ENCODE measurements around the gene MOCS1. TPM values are rescaled to one million over a fixed set of nuclear protein-coding genes. Genes with fewer than 3 reads are reported as not detected.

The MOCS1 gene
- total RNA-seq, 1 donor from 2014 or later = 0.20 TPM

GRCh38 chr6:39910164-39910563 is 24.1 kb downstream of the MOCS1 start:
- intact Hi-C loops (cut with micrococcal nuclease) = no loop called here
- ChIA-PET CTCF (no interaction called here), POLR2A (no interaction called here)
- Mint-ChIP-seq H3K27ac (no peak overlapping the region), H3K36me3 (ENCODE audit: low read depth) (no peaks in the 10 kb centered on the region), H3K27me3 (peaks cover 2% of the 10 kb centered on the region), H3K4me3 (no peak overlapping the region), H3K9me3 (no peaks in the 10 kb centered on the region), H3K4me1 (no peaks in the 10 kb centered on the region)
- ATAC-seq (ENCODE audit: low read depth) (no peak), DNase-seq (no peak)
- no peak for TF ChIP-seq CTCF (IDR thresholded peaks at IDR 0.05)

- intact Hi-C loops (cut with micrococcal nuclease) = no loop called here
- H3K27ac Mint-ChIP-seq = no peak overlapping the region
- H3K36me3 Mint-ChIP-seq (ENCODE audit: low read depth) = no peaks in the 10 kb centered on the region
- no peak overlapping the region for H3K4me3 Mint-ChIP-seq
- H3K9me3 Mint-ChIP-seq = no peaks in the 10 kb centered on the region
- DNase-seq (no peak), ATAC-seq (ENCODE audit: low read depth) (no peak)
- TF ChIP-seq CTCF (IDR thresholded peaks at IDR 0.05) = no peak
- peaks cover 2% of the 10 kb centered on the region for H3K27me3 Mint-ChIP-seq
- ChIA-PET POLR2A (no interaction called here), CTCF (no interaction called here)
- no peaks in the 10 kb centered on the region for H3K4me1 Mint-ChIP-seq
These were observed 24.6 kb downstream of the MOCS1 start for GRCh38 chr6:39909701-39910100.

GRCh38 chr6:39908838-39909583 is 25.3 kb downstream of the MOCS1 start:
- DNase-seq (no peak), ATAC-seq (ENCODE audit: low read depth) (no peak)
- Mint-ChIP-seq H3K4me1 (no peaks in the 10 kb centered on the region), H3K27me3 (no peaks in the 10 kb centered on the region), H3K27ac (no peak overlapping the region), H3K9me3 (no peaks in the 10 kb centered on the region), H3K4me3 (no peak overlapping the region), H3K36me3 (ENCODE audit: low read depth) (no peaks in the 10 kb centered on the region)
- intact Hi-C loops (cut with micrococcal nuclease) = no loop called here
- CTCF ChIA-PET = no interaction called here
- POLR2A ChIA-PET = no interaction called here
- no peak for TF ChIP-seq CTCF (IDR thresholded peaks at IDR 0.05)

- no peaks in the 10 kb centered on the region for H3K4me1 Mint-ChIP-seq
- H3K36me3 Mint-ChIP-seq (ENCODE audit: low read depth) = no peaks in the 10 kb centered on the region
- no peaks in the 10 kb centered on the region for H3K9me3 Mint-ChIP-seq
- no peak overlapping the region for H3K27ac Mint-ChIP-seq
- no peaks in the 10 kb centered on the region for H3K27me3 Mint-ChIP-seq
- ChIA-PET CTCF (no interaction called here), POLR2A (no interaction called here)
- TF ChIP-seq CTCF (IDR thresholded peaks at IDR 0.05) = no peak
- no peak for ATAC-seq (ENCODE audit: low read depth)
- H3K4me3 Mint-ChIP-seq = no peak overlapping the region
- intact Hi-C loops (cut with micrococcal nuclease) = no loop called here
- no peak for DNase-seq
These were observed 26.2 kb downstream of the MOCS1 start for GRCh38 chr6:39907871-39908575.

- ATAC-seq (ENCODE audit: low read depth) (no peak), DNase-seq (no peak)
- ChIA-PET POLR2A (no interaction called here), CTCF (no interaction called here)
- intact Hi-C loops (cut with micrococcal nuclease) = no loop called here
- no peaks in the 10 kb centered on the region for H3K27me3 Mint-ChIP-seq
- TF ChIP-seq CTCF (IDR thresholded peaks at IDR 0.05) = no peak
- no peaks in the 10 kb centered on the region for H3K9me3 Mint-ChIP-seq
- H3K4me3 Mint-ChIP-seq = no peak overlapping the region
- H3K36me3 Mint-ChIP-seq (ENCODE audit: low read depth) = no peaks in the 10 kb centered on the region
- no peaks in the 10 kb centered on the region for H3K4me1 Mint-ChIP-seq
- no peak overlapping the region for H3K27ac Mint-ChIP-seq
These were observed 27.9 kb downstream of the MOCS1 start for GRCh38 chr6:39906318-39906761.
